ENCODE data around the gene RAPGEF4.

- TF ChIP-seq CTCF (IDR thresholded peaks at IDR 0.05; ENCODE audit: low read depth, low read length, poor library complexity, severe bottlenecking) (no peak), EZH2phosphoT487 (IDR thresholded peaks at IDR 0.05; ENCODE audit: borderline replicate concordance, low read length) (no peak)
Measured at GRCh38 chr2:172739661-172740266, 4.1 kb downstream of the RAPGEF4 start.
